GM23248 (cell line): Measurements from ENCODE around the gene DNAAF5. TPM values are rescaled to one million over a fixed set of nuclear protein-coding genes. Genes with fewer than 3 reads are reported as not detected.

Experiments used
- DNase-seq: peaks from one replicate; pipeline ENCODE4 v3.0.0-alpha.2; 2015
- H2AFZ ChIP-seq: fragments of 200-600 bp; sonication (generic); 2 replicates; pipeline ENCODE4 v1.6.1; 2016; ENCODE audit warnings: antibody characterized with exemption
- H3F3A ChIP-seq: fragments of 200-600 bp; sonication (generic); 2 replicates; pipeline ENCODE4 v1.6.1; 2016; ENCODE audit warnings: mild to moderate bottlenecking, antibody characterized with exemption, mixed run types; ENCODE audit not compliant: insufficient read depth
- H3K27ac ChIP-seq: fragments of 200-600 bp; sonication (generic); 2 replicates; pipeline ENCODE4 v1.5.1; 2016; ENCODE audit warnings: mild to moderate bottlenecking
- H3K27me3 ChIP-seq: fragments of 200-600 bp; sonication (generic); replicated peaks from 2 replicates; pipeline ENCODE4 v1.6.1; 2016; ENCODE audit warnings: mild to moderate bottlenecking; ENCODE audit not compliant: insufficient read depth
- H3K36me3 ChIP-seq: fragments of 200-600 bp; sonication (generic); 2 replicates; pipeline ENCODE4 v1.6.1; 2016; ENCODE audit warnings: low read depth, mild to moderate bottlenecking
- H3K4me1 ChIP-seq: fragments of 200-600 bp; sonication (generic); 2 replicates; pipeline ENCODE4 v1.6.1; 2016; ENCODE audit warnings: mild to moderate bottlenecking; ENCODE audit not compliant: insufficient read depth
- H3K4me2 ChIP-seq: fragments of 200-600 bp; sonication (generic); one replicate; pipeline ENCODE4 v1.6.1; 2016; ENCODE audit warnings: mild to moderate bottlenecking; ENCODE audit not compliant: unreplicated experiment
- H3K4me3 ChIP-seq: fragments of 200-600 bp; sonication (generic); 2 replicates; pipeline ENCODE4 v1.5.1; 2016; ENCODE audit warnings: mild to moderate bottlenecking
- H3K79me2 ChIP-seq: fragments of 200-600 bp; sonication (generic); 2 replicates; pipeline ENCODE4 v1.6.1; 2016; ENCODE audit warnings: mild to moderate bottlenecking; ENCODE audit not compliant: insufficient read depth
- H3K9ac ChIP-seq: fragments of 200-600 bp; sonication (generic); 2 replicates; pipeline ENCODE4 v1.6.1; 2016; ENCODE audit warnings: mild to moderate bottlenecking
- H3K9me2 ChIP-seq: fragments of 200-600 bp; sonication (generic); 2 replicates; pipeline ENCODE4 v1.6.1; 2016; ENCODE audit warnings: mixed run types, mild to moderate bottlenecking, moderate library complexity; ENCODE audit not compliant: insufficient read depth
- H3K9me3 ChIP-seq: fragments of 200-600 bp; sonication (generic); one replicate; pipeline ENCODE4 v1.6.1; 2017; ENCODE audit warnings: low read depth
- H4K20me1 ChIP-seq: fragments of 200-600 bp; sonication (generic); 2 replicates; pipeline ENCODE4 v1.6.0; 2016; ENCODE audit not compliant: insufficient read depth
- EZH2 ChIP-seq: fragments of 200-600 bp; sonication (generic); IDR thresholded peaks from 2 replicates; pipeline ENCODE4 v1.6.1; 2018; ENCODE audit warnings: antibody characterized with exemption, mild to moderate bottlenecking; ENCODE audit not compliant: insufficient read depth, poor library complexity, severe bottlenecking
- EZH2phosphoT487 ChIP-seq: fragments of 200-600 bp; sonication (generic); IDR thresholded peaks from 2 replicates; pipeline ENCODE4 v1.6.1; 2018; ENCODE audit warnings: antibody characterized with exemption, moderate library complexity, mild to moderate bottlenecking, low read depth; ENCODE audit not compliant: insufficient read depth
- WGBS, 2 experiments: methylation state at CpG; one replicate each; pipeline ENCODE4 v1.1.6; 2015 to 2017; ENCODE audit warnings: low lambda C conversion rate in 2 of 2, low coverage in 1 of 2; ENCODE audit errors: missing lambda C conversion rate in 2 of 2; 5-methylcytosine and 5-hydroxymethylcytosine counted together
- in situ Hi-C: fragments of 300-500 bp; cut with MboI; formaldehyde crosslinking; loops from 2 replicates; pipeline ENCODE4 v1.15.0; 2020
- polyA plus RNA-seq: library from polyadenylated mRNA; unstranded; fragments of >200 nt; fragmentation: Nextera tagmentation; extraction: Ambion mirVana; gene quantifications from 2 replicates; pipeline ENCODE4 v1.2.1, GENCODE V29; 2016
- total RNA-seq: library from RNA; depleted of rRNA; stranded (reverse); fragments of >200 nt; shearing (Covaris generic); gene quantifications from 2 replicates; pipeline ENCODE4 v1.2.3, GENCODE V29; 2014

DNAAF5 gene
- total and polyA plus RNA-seq, 2 experiments from 2014 or later, result 5.7 to 35.7 TPM

DNA sequence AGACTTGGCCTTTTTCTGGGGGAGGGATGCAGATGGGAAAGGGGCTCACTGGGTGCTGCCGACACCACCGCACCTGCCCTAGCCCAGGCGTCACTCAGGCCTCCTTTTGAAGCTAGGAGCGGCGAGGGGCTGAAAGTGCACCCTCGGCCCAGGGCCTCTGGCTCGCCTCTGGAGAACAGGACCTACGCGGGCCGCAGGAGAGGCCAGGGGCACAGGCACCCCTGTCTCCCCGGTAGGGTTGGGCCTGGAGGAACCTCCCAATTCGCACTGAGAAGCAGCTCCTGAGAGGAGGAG, 47.1 kb downstream of the DNAAF5 start:
- Histone ChIP-seq H3K27ac (no peak overlapping the region), H3K9ac (no peak overlapping the region), H3K9me2 (no peaks in the 10 kb centered on the region), H3K79me2 (no peaks in the 10 kb centered on the region), H3K4me1 (no peaks in the 10 kb centered on the region), H3K4me2 (no peak overlapping the region), H3K36me3 (no peaks in the 10 kb centered on the region; the same call in 1 of the 2 replicates), H4K20me1 (no peaks in the 10 kb centered on the region), H3K4me3 (no peak overlapping the region), H3F3A (no peaks in the 10 kb centered on the region), H3K27me3 (no peaks in the 10 kb centered on the region), H2AFZ (no peak overlapping the region), H3K9me3 (no peaks in the 10 kb centered on the region)
- in situ Hi-C loops, result no loop called here
- 96% methylated on average over 12 of the region's 12 CpGs for WGBS, 2 experiments
- DNase-seq, result no peak
- TF ChIP-seq EZH2phosphoT487 (no peak), EZH2 (no peak)

DNA sequence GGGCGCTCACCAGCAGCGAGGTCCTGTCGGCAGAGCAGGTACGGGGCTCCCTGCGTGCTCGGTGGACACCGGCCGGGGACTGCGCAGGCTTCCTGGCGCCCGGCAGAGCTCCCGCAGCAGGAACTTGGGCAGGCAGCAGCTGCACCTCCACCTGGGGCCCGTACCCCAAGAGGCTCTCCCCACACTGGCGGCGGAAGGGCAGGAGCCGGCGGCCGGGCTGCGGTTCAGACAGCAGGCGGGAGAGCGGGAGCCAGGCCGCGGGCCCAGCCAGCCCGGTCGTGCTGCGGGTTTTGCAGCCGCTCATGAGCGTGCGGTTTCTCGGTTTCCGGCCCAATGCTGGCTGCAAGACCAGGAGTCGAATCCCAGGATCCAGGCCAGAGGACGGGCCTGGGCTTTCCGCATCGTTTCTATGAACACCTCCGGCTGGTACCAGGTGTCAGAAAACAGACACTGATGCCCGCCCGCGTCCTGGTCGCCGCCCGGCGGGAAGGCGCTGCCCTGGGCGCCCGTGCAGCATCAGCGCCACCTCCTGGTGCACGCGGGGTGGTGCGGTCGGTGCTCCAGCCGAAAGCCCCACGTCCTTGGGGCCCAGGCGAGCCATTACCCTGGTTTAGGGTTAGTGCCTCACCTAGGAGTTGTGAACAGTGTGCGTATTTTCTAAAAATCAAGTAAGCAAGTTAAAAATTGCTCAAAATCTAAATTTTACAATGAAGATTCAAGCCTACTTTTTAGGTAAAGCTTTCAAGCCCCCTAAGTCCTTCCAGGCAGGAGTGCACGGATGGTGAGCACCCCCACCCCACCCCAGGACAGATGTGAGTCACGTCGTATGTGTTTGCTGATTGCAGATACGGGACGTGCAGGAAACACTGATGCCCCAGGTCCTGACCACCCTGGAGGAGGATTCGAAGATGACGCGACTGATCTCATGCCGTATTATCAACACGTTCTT, 47.9 kb downstream of the DNAAF5 start:
- no peak overlapping the region for H3K27ac ChIP-seq
- no peaks in the 10 kb centered on the region; the same call in 1 of the 2 replicates for H3K36me3 ChIP-seq

DNA sequence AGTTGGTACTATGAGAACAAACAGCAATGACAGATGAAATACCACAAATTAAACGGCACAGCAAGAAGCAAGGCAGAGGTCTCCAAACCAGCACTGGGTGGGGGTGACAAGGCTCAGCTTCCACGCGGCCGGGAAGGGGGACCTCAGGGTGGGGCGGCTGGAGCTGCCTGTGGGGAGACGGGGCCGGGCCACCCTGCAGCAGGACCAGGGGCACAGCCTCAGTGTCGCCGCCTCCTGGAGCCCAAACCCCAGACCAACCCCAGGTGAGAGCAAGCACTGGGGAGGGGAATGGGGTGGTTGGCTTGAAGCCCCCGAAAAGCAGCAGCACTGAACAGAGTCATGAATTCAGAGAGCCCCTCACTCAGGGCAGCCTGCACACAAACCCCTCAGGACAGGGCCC, 49.9 kb downstream of the DNAAF5 start:
- in situ Hi-C loops, result no loop called here
- Histone ChIP-seq H4K20me1 (no peaks in the 10 kb centered on the region), H3K36me3 (no peaks in the 10 kb centered on the region; the same call in 1 of the 2 replicates), H3K27me3 (no peaks in the 10 kb centered on the region), H3K9ac (no peak overlapping the region), H3K9me3 (no peaks in the 10 kb centered on the region), H3K4me1 (no peaks in the 10 kb centered on the region), H3K79me2 (no peaks in the 10 kb centered on the region), H3K27ac (no peak overlapping the region), H3K4me3 (no peak overlapping the region), H3K9me2 (no peaks in the 10 kb centered on the region), H3K4me2 (no peak overlapping the region), H2AFZ (no peak overlapping the region), H3F3A (no peaks in the 10 kb centered on the region)
- WGBS, 2 experiments, result 93% methylated on average over 6 to 10 of the region's 10 CpGs
- no peak for TF ChIP-seq EZH2
- no peak for TF ChIP-seq EZH2phosphoT487
- DNase-seq, result no peak

More for the DNA sequence above, 47.9 kb downstream of the DNAAF5 start:
- Histone ChIP-seq H2AFZ (no peak overlapping the region), H3K9me2 (no peaks in the 10 kb centered on the region), H3K4me3 (no peak overlapping the region), H3K9ac (no peak overlapping the region), H3K4me2 (no peak overlapping the region), H3K79me2 (no peaks in the 10 kb centered on the region), H3F3A (no peaks in the 10 kb centered on the region), H4K20me1 (no peaks in the 10 kb centered on the region), H3K27me3 (no peaks in the 10 kb centered on the region), H3K4me1 (no peaks in the 10 kb centered on the region), H3K9me3 (no peaks in the 10 kb centered on the region)
- in situ Hi-C loops, result no loop called here
- WGBS, 2 experiments, result 51 to 60% methylated on average over 41 to 62 of the region's 65 CpGs
- no peak for TF ChIP-seq EZH2
- no peak for TF ChIP-seq EZH2phosphoT487
- peak; percentile 67 for DNase-seq

DNA sequence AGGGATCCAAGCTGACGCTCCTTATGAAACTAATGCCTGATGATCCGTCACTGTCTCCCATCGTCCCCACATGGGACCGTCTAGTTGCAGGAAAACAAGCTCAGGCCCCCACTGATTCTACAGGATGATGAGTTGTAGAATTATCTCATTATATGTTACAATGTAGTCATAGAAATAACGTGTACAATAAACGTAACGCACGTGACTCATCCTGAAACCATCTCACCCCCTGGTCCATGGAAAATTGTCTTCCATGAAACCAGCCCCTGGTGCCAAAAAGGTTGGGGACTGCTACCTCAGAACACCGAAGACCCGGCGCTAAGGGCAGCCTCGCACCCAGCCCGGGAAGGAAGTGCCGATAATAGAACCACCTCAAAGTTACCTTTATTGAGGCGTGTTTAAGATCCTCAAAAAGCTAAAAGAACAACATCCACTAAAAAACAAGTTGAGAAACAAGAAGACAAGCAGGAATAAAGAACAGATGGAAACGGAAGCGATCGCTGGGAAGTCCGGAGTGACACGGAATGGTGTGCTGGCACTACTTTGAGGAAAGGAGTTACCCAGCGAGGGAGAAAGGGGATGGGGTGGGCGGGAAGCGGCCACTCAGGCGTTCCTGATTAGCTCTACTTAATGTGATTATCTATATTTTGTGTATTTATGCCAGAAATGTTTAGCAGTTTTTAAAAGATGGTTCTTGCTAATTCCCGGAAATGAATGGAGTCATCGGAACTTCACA, 50.7 kb downstream of the DNAAF5 start:
- no peak overlapping the region for H3K27ac ChIP-seq
- H4K20me1 ChIP-seq, result no peaks in the 10 kb centered on the region
- H3K27me3 ChIP-seq, result no peaks in the 10 kb centered on the region
- DNase-seq, result no peak
- H3K36me3 ChIP-seq, result no peaks in the 10 kb centered on the region; the same call in 1 of the 2 replicates
- no peak overlapping the region for H3K4me3 ChIP-seq
- no peak for TF ChIP-seq EZH2
- no peak for TF ChIP-seq EZH2phosphoT487
- no peak overlapping the region for H2AFZ ChIP-seq
- 87 to 88% methylated on average over 25 to 26 of the region's 26 CpGs for WGBS, 2 experiments
- in situ Hi-C loops, result no loop called here
- no peaks in the 10 kb centered on the region for H3K4me1 ChIP-seq
- no peaks in the 10 kb centered on the region for H3K79me2 ChIP-seq
- H3K4me2 ChIP-seq, result no peak overlapping the region
- H3K9me2 ChIP-seq, result no peaks in the 10 kb centered on the region
- H3K9me3 ChIP-seq, result no peaks in the 10 kb centered on the region
- no peak overlapping the region for H3K9ac ChIP-seq
- no peaks in the 10 kb centered on the region for H3F3A ChIP-seq
